Omental fat pad (tissue), 4 donors: ENCODE data around the gene GPC6. TPM values are rescaled to one million over a fixed set of nuclear protein-coding genes. Genes with fewer than 3 reads are reported as not detected.

Experiments used
- ATAC-seq: fragments of 150-250 bp; one replicate; pipeline ENCODE4 v1.9.1; 2016; ENCODE audit warnings: mild to moderate bottlenecking, moderate library complexity; ENCODE audit not compliant: low FRiP score
- DNase-seq: peaks from one replicate; pipeline ENCODE4 v3.0.0-alpha.2; 2019; ENCODE audit warnings: low spot score
- total RNA-seq, 4 donors: library from RNA; depleted of rRNA; stranded (reverse); fragments of >200 nt; gene quantifications; one replicate each; pipeline ENCODE4 v1.1.0, GENCODE V29; 2016
- TF ChIP-seq, protein P1 (sequence below), 3 donors: fragments of 450-650 bp; IDR thresholded peaks; one replicate each; pipeline ENCODE4 v1.5.1; 2016 to 2017; ENCODE audit warnings: antibody characterized with exemption in 3 of 3, mild to moderate bottlenecking in 3 of 3, moderate library complexity in 2 of 3

GPC6 gene
- total RNA-seq, 4 donors from 2014 or later, result 9.2 to 24.4 (median 16.4) TPM

DNA sequence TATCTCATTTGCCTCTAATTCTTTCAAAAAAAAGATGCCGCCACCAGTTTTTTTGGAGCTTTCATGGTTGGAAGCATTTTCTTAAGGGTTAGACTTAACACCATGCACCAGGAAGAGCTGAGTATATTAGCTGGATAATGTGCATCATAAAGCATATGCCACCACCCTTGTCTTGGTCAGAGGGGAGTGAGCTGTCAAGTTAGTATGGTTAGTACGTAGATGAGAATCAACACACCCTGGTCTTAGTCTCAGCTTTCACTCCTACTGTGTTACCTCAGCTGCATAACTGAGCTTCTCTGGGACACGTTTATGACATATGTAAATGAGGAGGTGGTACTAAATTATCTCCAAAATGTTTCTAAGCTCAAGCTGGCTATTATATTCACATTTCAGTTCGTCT lies 837.2 kb downstream of the GPC6 start:
- TF ChIP-seq, protein P1, sequence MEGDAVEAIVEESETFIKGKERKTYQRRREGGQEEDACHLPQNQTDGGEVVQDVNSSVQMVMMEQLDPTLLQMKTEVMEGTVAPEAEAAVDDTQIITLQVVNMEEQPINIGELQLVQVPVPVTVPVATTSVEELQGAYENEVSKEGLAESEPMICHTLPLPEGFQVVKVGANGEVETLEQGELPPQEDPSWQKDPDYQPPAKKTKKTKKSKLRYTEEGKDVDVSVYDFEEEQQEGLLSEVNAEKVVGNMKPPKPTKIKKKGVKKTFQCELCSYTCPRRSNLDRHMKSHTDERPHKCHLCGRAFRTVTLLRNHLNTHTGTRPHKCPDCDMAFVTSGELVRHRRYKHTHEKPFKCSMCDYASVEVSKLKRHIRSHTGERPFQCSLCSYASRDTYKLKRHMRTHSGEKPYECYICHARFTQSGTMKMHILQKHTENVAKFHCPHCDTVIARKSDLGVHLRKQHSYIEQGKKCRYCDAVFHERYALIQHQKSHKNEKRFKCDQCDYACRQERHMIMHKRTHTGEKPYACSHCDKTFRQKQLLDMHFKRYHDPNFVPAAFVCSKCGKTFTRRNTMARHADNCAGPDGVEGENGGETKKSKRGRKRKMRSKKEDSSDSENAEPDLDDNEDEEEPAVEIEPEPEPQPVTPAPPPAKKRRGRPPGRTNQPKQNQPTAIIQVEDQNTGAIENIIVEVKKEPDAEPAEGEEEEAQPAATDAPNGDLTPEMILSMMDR (IDR thresholded peaks at IDR 0.05), result no peak
- no peak for ATAC-seq

DNA sequence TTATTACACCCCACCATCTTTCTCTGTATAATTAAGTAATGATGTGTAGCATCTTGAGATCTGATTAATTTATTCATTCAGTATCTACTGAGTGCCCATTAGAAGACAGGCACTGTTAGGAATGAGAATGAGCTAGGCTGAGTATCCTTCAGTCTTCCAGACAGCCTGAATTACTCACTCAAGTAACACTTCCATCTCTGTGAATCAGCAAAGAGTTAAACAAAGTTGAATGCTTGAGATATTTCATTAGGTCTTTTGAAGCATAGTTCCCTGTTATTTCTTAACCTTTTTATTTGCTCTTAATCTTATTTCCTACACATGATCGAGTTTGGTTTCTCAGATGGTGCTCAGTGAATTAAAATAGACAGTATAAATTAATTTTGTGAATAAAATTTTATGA lies 839.1 kb downstream of the GPC6 start:
- TF ChIP-seq, protein P1 (IDR thresholded peaks at IDR 0.05), result no peak
- DNase-seq (no peak), ATAC-seq (no peak)

More for the DNA sequence above, 837.2 kb downstream of the GPC6 start:
- no peak for DNase-seq

DNA sequence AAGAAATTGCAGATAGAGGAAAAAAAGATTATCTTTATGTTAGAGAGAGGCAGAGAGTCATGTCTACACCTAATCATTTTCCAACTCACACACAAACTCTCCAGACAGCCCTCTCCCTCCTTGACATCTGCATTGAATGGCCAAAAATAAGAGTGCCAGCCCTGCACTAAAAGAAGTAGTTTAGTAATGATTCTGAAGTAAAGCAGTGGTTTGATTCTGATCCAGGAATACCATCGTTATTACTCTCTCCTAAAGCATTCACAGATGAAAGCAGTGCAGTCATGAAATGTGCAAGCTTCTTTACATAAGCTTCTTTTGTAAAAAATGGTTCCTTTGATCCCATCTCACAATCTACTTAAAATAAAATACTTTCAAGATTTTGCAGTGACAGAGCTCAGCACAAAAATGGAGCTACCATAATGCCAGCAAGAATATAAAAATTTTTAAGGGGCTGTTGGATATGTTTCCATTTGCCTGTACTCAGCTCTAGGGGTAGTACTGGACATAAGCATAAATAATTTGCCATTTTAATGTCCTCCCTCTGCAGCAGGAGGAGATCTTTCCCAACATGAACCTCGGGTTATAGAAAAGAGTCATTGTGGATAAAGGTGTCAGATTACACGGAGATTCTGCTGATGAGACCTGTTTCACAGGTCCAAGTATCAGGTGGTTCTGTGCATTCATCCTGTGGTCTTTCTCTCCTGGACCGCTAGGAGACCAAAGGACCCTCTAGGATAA lies 846.6 kb downstream of the GPC6 start:
- DNase-seq, result no peak
- TF ChIP-seq, protein P1 (IDR thresholded peaks at IDR 0.05), result no peak
- no peak for ATAC-seq

DNA sequence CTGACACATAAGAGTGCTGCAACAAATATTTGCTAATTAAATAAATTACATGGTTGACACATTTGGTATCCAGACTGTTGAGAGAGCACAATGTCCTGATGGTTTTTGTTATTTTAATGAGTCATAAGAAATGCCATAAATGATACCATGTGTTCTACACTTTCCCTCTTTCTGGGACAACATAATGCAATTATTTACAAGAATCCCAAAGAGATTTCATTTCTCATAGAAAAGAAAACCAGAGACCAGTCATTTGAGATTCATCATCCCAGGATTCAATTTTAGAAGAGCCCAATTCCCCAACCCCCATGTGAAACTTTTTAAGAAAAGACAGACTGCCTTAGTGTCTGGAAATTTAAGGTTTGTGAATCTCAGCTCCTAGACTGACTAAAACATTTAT lies 853.3 kb downstream of the GPC6 start:
- DNase-seq, result no peak
- no peak for ATAC-seq
- TF ChIP-seq, protein P1 (IDR thresholded peaks at IDR 0.05), result no peak

DNA sequence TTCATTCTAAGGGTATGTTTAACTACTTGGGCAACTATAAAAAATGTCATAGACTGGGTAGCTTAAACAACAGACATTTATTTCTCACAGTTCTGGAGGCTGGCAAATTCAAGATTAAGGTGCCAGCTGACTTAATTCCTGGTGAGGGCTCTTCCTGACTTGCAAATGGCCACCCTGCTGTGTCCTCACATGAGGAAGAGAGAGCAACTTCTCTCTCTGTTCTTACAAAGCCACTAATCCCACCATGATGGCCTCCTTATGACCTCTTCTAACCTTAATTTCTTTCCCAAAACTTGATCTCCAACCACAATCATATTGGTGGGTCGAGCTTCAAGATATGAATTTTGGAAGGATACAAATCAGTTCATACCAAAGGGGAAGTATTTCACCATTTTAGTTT lies 853.9 kb downstream of the GPC6 start:
- ATAC-seq (no peak), DNase-seq (no peak)
- TF ChIP-seq, protein P1 (IDR thresholded peaks at IDR 0.05), result no peak

DNA sequence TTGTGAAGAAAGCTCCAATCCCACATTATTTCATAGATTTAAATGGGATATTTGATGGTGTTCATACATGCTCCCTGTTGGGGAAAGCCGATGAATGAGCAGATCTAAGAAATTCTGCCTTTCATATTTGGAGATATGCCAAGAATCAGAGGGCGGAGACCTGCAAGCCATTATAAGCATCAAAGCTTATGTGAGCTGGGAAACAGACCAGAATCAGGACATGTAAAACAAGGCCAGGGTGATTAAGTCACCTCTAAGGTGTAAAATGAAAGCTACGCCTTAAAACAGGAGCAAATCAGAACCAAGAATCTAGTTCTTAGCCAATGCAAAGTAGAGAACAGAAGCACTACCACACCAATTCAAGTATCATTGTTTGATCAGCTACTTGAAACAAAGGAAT lies 860.5 kb downstream of the GPC6 start:
- DNase-seq (no peak), ATAC-seq (no peak)
- TF ChIP-seq, protein P1 (IDR thresholded peaks at IDR 0.05), result no peak

DNA sequence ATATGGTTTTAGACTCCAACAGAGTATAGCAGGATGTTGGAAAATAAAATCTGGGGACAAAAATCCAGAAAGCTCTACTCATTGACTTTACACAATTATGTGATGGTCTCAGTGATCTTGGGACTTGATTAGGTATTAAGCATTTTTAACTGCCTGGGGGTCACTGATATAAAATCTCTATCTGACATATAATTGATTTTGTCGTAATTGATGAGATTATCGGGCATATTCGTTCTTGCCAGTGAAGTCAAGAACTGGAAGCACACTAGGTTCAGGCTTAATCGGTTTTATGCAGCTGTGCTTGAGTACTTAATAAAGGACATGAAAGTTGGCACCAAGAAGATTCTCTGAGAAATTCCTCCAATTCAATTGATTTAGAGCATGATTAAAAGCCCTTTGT lies 862.1 kb downstream of the GPC6 start:
- no peak for ATAC-seq
- DNase-seq, result no peak
- TF ChIP-seq, protein P1 (IDR thresholded peaks at IDR 0.05), result no peak
